HG03196 (cell line): ENCODE data around the gene EEF1G.
"Not testable (repeated sequence)": the region's sequence is repeated elsewhere in the genome, so short reads cannot be mapped to it uniquely, and the experiment has no call there.

ENCODE experiments used
- ATAC-seq: cut with Tn5 transposase; IDR thresholded peaks from one replicate; pipeline ENCODE4 v1.9.1; 2021; ENCODE audit not compliant: unreplicated experiment

Gene EEF1G

GRCh38 chr11:62578541-62578940 is 4.8 kb upstream of the EEF1G start:
- ATAC-seq = no peak

GRCh38 chr11:62577046-62577714 is 3.5 kb upstream of the EEF1G start:
- ATAC-seq = no peak

- ATAC-seq = no peak
These were observed 2.1 kb upstream of the EEF1G start for GRCh38 chr11:62575837-62576236.

- ATAC-seq = no peak
These were observed 1.5 kb upstream of the EEF1G start for GRCh38 chr11:62575156-62575555.

- ATAC-seq = peak; percentile 8
These were observed 826 bp upstream of the EEF1G start for GRCh38 chr11:62574363-62575071.

GRCh38 chr11:62573006-62573591 is 592 bp downstream of the EEF1G start:
- ATAC-seq = no peak

GRCh38 chr11:62572431-62572830 is 1.3 kb downstream of the EEF1G start:
- no peak for ATAC-seq

- ATAC-seq = not testable (repeated sequence)
These were observed 2.2 kb downstream of the EEF1G start for GRCh38 chr11:62571493-62571892.

GRCh38 chr11:62570903-62571302 is 2.8 kb downstream of the EEF1G start:
- not testable (repeated sequence) for ATAC-seq

- no peak for ATAC-seq
These were observed 4.1 kb downstream of the EEF1G start for GRCh38 chr11:62569611-62570010.

GRCh38 chr11:62567018-62567633 is 6.6 kb downstream of the EEF1G start:
- ATAC-seq = no peak

- ATAC-seq = no peak
These were observed 7.4 kb downstream of the EEF1G start for GRCh38 chr11:62566247-62566646.

GRCh38 chr11:62565100-62565802 is 8.4 kb downstream of the EEF1G start:
- no peak for ATAC-seq

- not testable (repeated sequence) for ATAC-seq
These were observed 11.9 kb downstream of the EEF1G start for GRCh38 chr11:62561677-62562230.

- ATAC-seq = no peak
These were observed 13.1 kb downstream of the EEF1G start for GRCh38 chr11:62560566-62561103.

GRCh38 chr11:62559626-62560025 is 14.1 kb downstream of the EEF1G start:
- not testable (repeated sequence) for ATAC-seq

- ATAC-seq = no peak
These were observed 14.5 kb downstream of the EEF1G start for GRCh38 chr11:62559204-62559603.

GRCh38 chr11:62558669-62559068 is 15.0 kb downstream of the EEF1G start:
- ATAC-seq = no peak

GRCh38 chr11:62556875-62557631 is 16.6 kb downstream of the EEF1G start:
- peak; percentile 19 for ATAC-seq
